GM19328 (cell line): Measurements from ENCODE around the gene ZNF350.
"Not testable (repeated sequence)": the region's sequence is repeated elsewhere in the genome, so short reads cannot be mapped to it uniquely, and the experiment has no call there.

Experiments used
- ATAC-seq: cut with Tn5 transposase; IDR thresholded peaks from one replicate; pipeline ENCODE4 v1.9.1; 2021; ENCODE audit warnings: mild to moderate bottlenecking, moderate library complexity; ENCODE audit not compliant: unreplicated experiment

ZNF350 gene

GRCh38 chr19:51986309-51987291, at the start of gene ZNF350:
ZNF350 (minus strand) TSS chr19:51986840; CDS start chr19:51974360, 12,480 bp downstream.
- peak; percentile 64 for ATAC-seq

- no peak for ATAC-seq
Observed at GRCh38 chr19:52034051-52034728, 47.5 kb upstream of the ZNF350 start.

- no peak for ATAC-seq
Observed at GRCh38 chr19:52028780-52029123, 42.1 kb upstream of the ZNF350 start.

- peak; percentile 87 for ATAC-seq
Observed at GRCh38 chr19:52028027-52028779, 41.6 kb upstream of the ZNF350 start, which contains the start of gene ZNF614. ZNF614 (minus strand) TSS chr19:52028379; CDS start chr19:52025745, 2,634 bp downstream.

DNA sequence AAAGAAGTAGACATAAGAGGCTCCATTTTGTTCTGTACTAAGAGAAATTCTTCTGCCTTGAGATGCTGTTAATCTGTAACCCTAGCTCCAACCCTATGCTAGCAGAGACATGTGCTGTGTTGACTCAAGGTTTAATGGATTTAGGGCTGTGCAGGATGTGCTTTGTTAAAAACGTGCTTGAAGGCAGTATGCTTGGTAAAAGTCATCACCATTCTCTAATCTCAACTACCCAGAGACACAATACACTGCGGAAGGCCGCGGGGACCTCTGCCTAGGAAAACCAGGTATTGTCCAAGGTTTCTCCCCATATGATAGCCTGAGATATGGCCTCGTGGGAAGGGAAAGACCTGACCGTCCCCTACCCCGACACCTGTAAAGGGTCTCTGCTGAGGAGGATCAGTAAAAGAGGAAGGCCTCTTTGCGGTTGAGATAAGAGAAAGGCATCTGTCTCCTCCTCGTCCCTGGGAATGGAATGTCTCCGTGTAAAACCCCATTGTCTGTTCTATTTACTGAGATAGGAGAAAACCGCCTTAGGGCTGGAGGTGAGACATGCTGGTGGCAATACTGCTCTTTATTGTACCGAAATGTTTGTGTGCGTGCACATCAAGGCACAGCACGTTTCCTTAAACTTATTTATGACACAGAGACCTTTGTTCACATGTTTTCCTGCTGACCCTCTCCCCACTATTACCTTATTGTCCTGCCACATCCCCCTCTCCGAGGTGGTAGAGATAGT, 39.8 kb upstream of the ZNF350 start:
- ATAC-seq = not testable (repeated sequence)

DNA sequence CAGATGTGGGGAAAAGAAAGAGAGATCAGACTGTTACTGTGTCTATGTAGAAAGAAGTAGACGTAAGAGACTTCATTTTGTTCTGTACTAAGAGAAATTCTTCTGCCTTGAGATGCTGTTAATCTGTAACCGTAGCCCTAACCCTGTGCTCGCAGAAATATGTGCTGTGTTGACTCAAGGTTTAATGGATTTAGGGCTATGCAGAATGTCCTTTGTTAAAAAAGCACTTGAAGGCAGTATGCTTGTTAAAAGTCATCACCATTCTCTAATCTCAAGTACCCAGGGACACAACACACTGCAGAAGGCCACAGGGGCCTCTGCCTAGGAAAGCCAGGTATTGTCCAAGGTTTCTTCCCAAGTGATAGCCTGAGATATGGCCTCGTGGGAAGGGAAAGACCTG, 37.8 kb upstream of the ZNF350 start:
- not testable (repeated sequence) for ATAC-seq

- no peak for ATAC-seq
Observed at GRCh38 chr19:52022193-52022592, 35.6 kb upstream of the ZNF350 start.

DNA sequence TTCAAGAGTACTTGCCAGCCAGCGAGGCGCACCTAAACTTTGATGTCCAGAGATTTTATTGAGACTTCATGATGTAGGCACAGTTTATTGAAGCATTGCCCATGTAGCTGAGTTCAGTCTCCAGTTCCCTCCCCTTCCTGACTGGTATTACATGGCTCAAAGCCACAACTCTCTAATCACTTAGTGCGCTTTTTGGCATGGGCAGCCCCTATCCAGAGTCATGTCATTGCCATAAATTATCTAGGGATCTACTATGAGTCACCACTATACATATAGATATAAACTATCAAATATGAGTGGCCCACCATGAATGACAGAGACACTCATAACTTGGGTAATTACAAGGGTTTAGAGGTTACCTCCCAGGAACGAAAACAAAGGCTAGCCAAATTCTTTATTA, 33.9 kb upstream of the ZNF350 start:
- no peak for ATAC-seq

GRCh38 chr19:52010674-52011073, 24.0 kb upstream of the ZNF350 start:
- ATAC-seq = no peak

DNA sequence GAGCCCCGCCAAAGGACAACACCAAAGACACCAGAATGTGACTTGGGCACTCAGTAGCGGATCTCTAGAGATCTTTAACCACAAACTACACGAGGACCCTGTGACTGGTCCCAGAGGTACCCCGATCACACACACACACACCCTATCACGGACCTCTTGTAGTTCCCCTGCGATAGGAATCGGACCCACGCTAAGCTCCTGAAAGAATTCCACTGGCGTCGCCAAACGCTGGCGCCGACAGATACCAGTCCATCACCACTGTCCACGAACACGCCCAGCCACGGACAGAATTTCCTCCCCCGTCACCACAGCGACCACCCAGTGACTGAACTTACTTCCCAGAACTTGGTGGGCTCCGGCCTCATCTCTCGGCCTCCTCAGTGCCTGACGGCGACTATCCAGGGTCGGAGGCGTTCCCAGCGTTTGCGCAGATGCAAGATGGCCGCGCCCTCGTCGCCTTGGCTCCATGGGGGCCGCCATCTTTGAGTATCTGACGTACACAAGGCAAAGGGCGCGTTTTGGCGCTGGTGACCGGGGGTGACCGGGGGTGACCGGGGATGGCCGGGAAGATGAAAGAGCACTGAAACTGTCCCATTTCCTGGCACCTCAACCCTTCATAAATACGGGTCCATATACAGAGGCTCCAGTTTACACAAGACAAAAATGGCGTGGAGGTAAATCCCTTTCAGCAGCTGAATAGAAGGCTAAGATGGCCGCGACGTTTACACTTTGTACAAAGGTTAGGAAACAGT, 21.3 kb upstream of the ZNF350 start, which contains the start of gene ZNF615:
Gene ZNF615 (minus strand): TSS at position 406 of the 752 bp plus-strand sequence. CDS start 4,500 bp downstream, outside the sequence.
- ATAC-seq = no peak

- ATAC-seq = no peak
Observed at GRCh38 chr19:52007451-52007805, 20.8 kb upstream of the ZNF350 start.

GRCh38 chr19:51994048-51994644, 7.5 kb upstream of the ZNF350 start:
- ATAC-seq = no peak

DNA sequence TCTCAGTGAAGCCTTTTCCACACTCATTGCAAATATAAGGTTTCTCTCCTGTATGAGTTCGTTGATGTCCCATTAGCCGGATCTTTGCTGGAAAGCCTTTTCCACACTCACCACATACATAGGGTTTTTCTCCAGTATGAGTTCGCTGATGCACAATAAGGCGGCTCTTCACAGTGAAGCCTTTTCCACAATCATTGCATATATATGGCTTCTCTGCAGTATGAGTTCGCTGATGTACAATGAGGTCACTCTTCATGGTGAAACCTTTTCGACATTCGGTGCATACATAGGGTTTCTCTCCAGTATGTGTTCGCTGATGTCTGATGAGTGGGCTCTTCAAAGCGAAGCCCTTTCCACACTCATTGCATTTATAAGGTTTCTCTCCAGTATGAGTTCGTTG, 6.8 kb upstream of the ZNF350 start:
- no peak for ATAC-seq

DNA sequence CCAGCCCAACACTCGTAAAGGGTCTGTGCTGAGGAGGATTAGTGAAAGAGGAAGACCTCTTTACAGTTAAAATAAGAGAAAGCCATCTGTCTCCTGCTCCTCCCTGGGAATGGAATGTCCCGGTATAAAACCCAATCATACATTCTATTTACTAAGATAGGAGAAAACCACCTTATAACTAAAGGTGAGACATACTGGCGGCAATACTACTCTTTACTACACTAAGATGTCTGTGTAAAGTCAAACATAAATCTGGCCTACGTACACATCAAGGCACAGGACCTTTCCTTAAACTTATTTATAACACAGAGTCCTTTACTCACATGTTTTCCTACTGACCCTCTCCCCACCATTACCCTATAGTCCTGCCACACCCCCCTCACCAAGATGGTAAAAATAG, 3.3 kb downstream of the ZNF350 start:
- ATAC-seq = no peak

DNA sequence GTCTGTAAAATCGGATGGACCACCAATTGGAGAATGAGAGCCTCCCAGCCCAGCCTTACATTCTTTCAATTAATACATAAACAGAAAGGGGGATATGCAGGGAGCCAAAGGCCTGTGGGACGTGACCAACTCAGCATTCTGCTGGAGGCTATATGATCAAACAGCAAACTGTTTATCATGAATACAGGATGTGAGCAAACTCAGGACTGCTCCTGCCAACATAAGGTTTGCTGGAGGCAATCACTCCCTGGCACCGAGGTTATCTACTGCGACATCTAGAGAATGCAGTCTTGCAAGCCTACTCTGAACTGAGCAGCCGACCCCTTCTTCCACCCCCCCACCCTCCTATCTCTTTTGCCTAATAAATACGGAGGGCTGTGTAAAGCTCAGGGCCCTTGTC, 5.7 kb downstream of the ZNF350 start:
- not testable (repeated sequence) for ATAC-seq

- ATAC-seq = no peak
Observed at GRCh38 chr19:51980116-51980736, 6.4 kb downstream of the ZNF350 start.

DNA sequence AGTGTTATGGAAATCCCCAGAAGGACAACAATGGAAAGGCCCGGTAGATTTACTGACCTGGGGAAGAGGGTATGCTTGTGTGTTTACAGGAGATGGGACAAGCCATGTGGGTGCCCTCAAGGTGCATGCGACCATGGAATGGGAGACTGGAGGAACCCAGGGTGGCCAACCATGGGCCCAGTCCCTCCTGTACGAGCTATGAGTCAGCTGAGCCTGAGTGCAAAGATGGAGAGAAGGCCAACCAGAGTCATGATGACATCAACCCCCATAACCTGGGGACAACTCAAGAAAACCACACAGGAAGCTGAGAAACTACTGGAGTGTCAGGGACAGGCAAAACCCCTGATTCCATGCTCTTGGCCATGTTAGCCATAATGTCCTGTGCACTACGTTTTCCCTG, 7.8 kb downstream of the ZNF350 start:
- no peak for ATAC-seq

GRCh38 chr19:51977346-51977745, 9.3 kb downstream of the ZNF350 start:
- no peak for ATAC-seq

DNA sequence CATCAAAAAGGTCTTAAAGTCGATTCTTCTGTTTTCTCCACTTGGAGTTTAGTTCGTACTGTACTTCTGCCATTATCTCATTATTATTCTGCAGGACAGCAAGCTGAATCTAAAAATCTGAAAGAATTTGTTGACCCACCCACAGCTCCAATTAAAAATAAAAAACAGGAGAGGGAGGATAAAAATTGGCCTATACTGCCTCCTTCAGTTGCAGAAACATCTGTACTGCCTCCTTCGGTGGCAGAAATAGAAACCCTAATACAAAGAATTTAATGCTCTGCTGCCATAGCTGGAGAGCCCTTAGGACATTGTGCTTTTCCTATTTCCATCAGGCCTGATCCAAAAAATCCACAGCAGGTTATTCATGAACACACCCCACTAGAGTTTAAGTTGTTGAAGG, 9.8 kb downstream of the ZNF350 start:
- no peak for ATAC-seq
